Kidney glomerular epithelial cell (primary cell): ENCODE results near the gene GNB2.
"Not testable (repeated sequence)": the region's sequence is repeated elsewhere in the genome, so short reads cannot be mapped to it uniquely, and the experiment has no call there.

ENCODE experiments used
- DNase-seq: peaks from one replicate; lab custom pipeline; 2025; lab: John Stamatoyannopoulos, UW

GNB2 gene

GRCh38 chr7:100673302-100673941 is at the start of gene GNB2:
TSS of gene GNB2 (plus strand) at chr7:100673740. CDS start at chr7:100676266, 2,526 bp downstream.
- peak; percentile 97 for DNase-seq

GRCh38 chr7:100623951-100624824 is 49.4 kb upstream of the GNB2 start:
- no peak for DNase-seq

- no peak for DNase-seq
Observed at GRCh38 chr7:100626055-100626454, 47.5 kb upstream of the GNB2 start.

- DNase-seq: no peak
Observed at GRCh38 chr7:100626530-100627237, 46.9 kb upstream of the GNB2 start.

- no peak for DNase-seq
Observed at GRCh38 chr7:100627238-100627549, 46.3 kb upstream of the GNB2 start.

GRCh38 chr7:100629117-100629716 is 44.3 kb upstream of the GNB2 start:
- DNase-seq: no peak

- no peak for DNase-seq
Observed at GRCh38 chr7:100630066-100630465, 43.5 kb upstream of the GNB2 start.

GRCh38 chr7:100632951-100633717 is 40.4 kb upstream of the GNB2 start:
- DNase-seq: no peak

- DNase-seq: no peak
Observed at GRCh38 chr7:100639995-100640516, 33.5 kb upstream of the GNB2 start.

GRCh38 chr7:100640517-100641440 is 32.8 kb upstream of the GNB2 start:
- DNase-seq: no peak

GRCh38 chr7:100641463-100641859 is 32.1 kb upstream of the GNB2 start, which contains the start of gene TFR2:
TSS of gene TFR2 (minus strand) at chr7:100641552. CDS start at chr7:100641509, 43 bp downstream.
- DNase-seq: no peak

- no peak for DNase-seq
Observed at GRCh38 chr7:100641860-100642533, 31.5 kb upstream of the GNB2 start.

GRCh38 chr7:100642534-100642907 is 31.0 kb upstream of the GNB2 start:
- DNase-seq: no peak

GRCh38 chr7:100649826-100650565 is 23.5 kb upstream of the GNB2 start:
- DNase-seq: no peak

GRCh38 chr7:100654908-100655831 is 18.4 kb upstream of the GNB2 start:
- DNase-seq: no peak

GRCh38 chr7:100655908-100656674 is 17.4 kb upstream of the GNB2 start, which contains the start of gene ACTL6B:
TSS of gene ACTL6B (minus strand) at chr7:100656448. CDS start at chr7:100656354, 94 bp downstream.
- DNase-seq: no peak

- DNase-seq: not testable (repeated sequence)
Observed at GRCh38 chr7:100662194-100662776, 11.3 kb upstream of the GNB2 start.
